Stimulated activated CD4-positive, alpha-beta T cell treated with anti-CD3 and anti-CD28 coated beads, TNF-alpha, amount 100 ng/mL, for 1 hour (primary cell): ENCODE measurements around the gene THSD7B.
"Not testable (repeated sequence)": the region's sequence is repeated elsewhere in the genome, so short reads cannot be mapped to it uniquely, and the experiment has no call there.

Source experiments
- DNase-seq, 3 donors: peaks; one replicate each; pipeline ENCODE4 v3.0.0-alpha.2; 2020; ENCODE audit warnings: low read depth in 3 of 3, low spot score in 1 of 3

THSD7B gene

GRCh38 chr2:137511526-137511925 lies 746.2 kb downstream of the THSD7B start:
- no peak for DNase-seq

GRCh38 chr2:137521653-137522619 lies 756.6 kb downstream of the THSD7B start:
- no peak for DNase-seq

GRCh38 chr2:137522620-137523011 lies 757.3 kb downstream of the THSD7B start:
- DNase-seq, result no peak

- DNase-seq, result no peak
Measured at GRCh38 chr2:137523931-137524330, 758.6 kb downstream of the THSD7B start.

- no peak for DNase-seq
Measured at GRCh38 chr2:137525132-137525531, 759.8 kb downstream of the THSD7B start.

- no peak for DNase-seq
Measured at GRCh38 chr2:137525641-137526190, 760.4 kb downstream of the THSD7B start.

- DNase-seq, result no peak
Measured at GRCh38 chr2:137535897-137536296, 770.6 kb downstream of the THSD7B start.

- DNase-seq, result no peak
Measured at GRCh38 chr2:137539336-137539735, 774.0 kb downstream of the THSD7B start.

GRCh38 chr2:137547842-137548241 lies 782.5 kb downstream of the THSD7B start:
- DNase-seq, result no peak

- DNase-seq, result no peak
Measured at GRCh38 chr2:137566387-137566786, 801.0 kb downstream of the THSD7B start.

GRCh38 chr2:137570484-137570883 lies 805.1 kb downstream of the THSD7B start:
- DNase-seq, result no peak

GRCh38 chr2:137587834-137588233 lies 822.5 kb downstream of the THSD7B start:
- not testable (repeated sequence) for DNase-seq

GRCh38 chr2:137588578-137588977 lies 823.2 kb downstream of the THSD7B start:
- not testable (repeated sequence) for DNase-seq

GRCh38 chr2:137590102-137590501 lies 824.8 kb downstream of the THSD7B start:
- no peak for DNase-seq

- no peak for DNase-seq
Measured at GRCh38 chr2:137607722-137608318, 842.5 kb downstream of the THSD7B start.

- no peak for DNase-seq
Measured at GRCh38 chr2:137638932-137639331, 873.6 kb downstream of the THSD7B start.

- DNase-seq, result no peak
Measured at GRCh38 chr2:137644731-137645130, 879.4 kb downstream of the THSD7B start.

GRCh38 chr2:137654046-137654445 lies 888.7 kb downstream of the THSD7B start:
- no peak for DNase-seq

GRCh38 chr2:137655814-137656213 lies 890.5 kb downstream of the THSD7B start:
- DNase-seq, result no peak

GRCh38 chr2:137658433-137658832 lies 893.1 kb downstream of the THSD7B start:
- DNase-seq, result no peak

- no peak for DNase-seq
Measured at GRCh38 chr2:137659616-137660015, 894.3 kb downstream of the THSD7B start.

- DNase-seq, result no peak
Measured at GRCh38 chr2:137670111-137670510, 904.8 kb downstream of the THSD7B start.
